ENCODE results near the gene TDRD3. TPM values are rescaled to one million over a fixed set of nuclear protein-coding genes. Genes with fewer than 3 reads are reported as not detected.
A peak's percentile ranks its signal among the peaks of the same experiment; 100 is the strongest.

Gene TDRD3
- polyA plus RNA-seq, 1 donor: 27.0 TPM

GRCh38 chr13:60572003-60572798, 175.2 kb downstream of the TDRD3 start:
- Histone ChIP-seq H3K4me1 (ENCODE audit: control insufficient read depth, insufficient read depth, low read length) (no peaks in the 10 kb centered on the region), H3K4me3 (ENCODE audit: low read length) (no peak overlapping the region), H3K27ac (ENCODE audit: low read length) (no peak overlapping the region), H3K36me3 (ENCODE audit: control insufficient read depth, insufficient read depth, low read length) (peaks cover 8% of the 10 kb centered on the region), H3K9me3 (ENCODE audit: control insufficient read depth, low read depth, low read length) (no peaks in the 10 kb centered on the region), H3K27me3 (ENCODE audit: control insufficient read depth, insufficient read depth, low read length) (no peaks in the 10 kb centered on the region)
- peak in 1 of 2 donors; percentile 10 for DNase-seq
- WGBS (ENCODE audit: insufficient coverage, low lambda C conversion rate): 100% methylated on average over 1 of the region's 5 CpGs

DNA sequence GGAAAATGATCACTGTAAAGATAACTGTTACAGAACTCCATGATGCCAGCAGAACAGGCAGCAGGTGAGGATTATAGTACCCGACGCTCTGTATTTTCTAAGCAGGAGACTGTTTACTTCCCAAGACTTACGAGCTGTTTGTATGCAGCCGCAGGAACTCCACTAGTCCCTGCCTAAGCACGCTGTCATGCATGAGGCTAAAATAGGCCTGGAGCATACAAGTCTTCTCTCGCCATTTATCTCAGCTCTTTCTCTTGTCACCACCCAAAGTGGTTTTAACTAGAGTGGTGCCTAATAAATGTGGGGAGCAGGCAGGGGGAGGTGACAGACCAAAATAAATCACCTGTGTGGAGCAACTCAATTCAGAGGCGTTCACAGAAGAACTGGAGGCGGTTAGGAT, 175.8 kb downstream of the TDRD3 start:
- H3K27ac ChIP-seq (ENCODE audit: low read length): no peak overlapping the region
- WGBS (ENCODE audit: insufficient coverage, low lambda C conversion rate): 100% methylated on average over 2 of the region's 8 CpGs
- no peaks in the 10 kb centered on the region for H3K27me3 ChIP-seq (ENCODE audit: control insufficient read depth, insufficient read depth, low read length)
- no peaks in the 10 kb centered on the region for H3K9me3 ChIP-seq (ENCODE audit: control insufficient read depth, low read depth, low read length)
- DNase-seq: no peak
- H3K36me3 ChIP-seq (ENCODE audit: control insufficient read depth, insufficient read depth, low read length): peaks cover 4% of the 10 kb centered on the region
- no peaks in the 10 kb centered on the region for H3K4me1 ChIP-seq (ENCODE audit: control insufficient read depth, insufficient read depth, low read length)
- no peak overlapping the region for H3K4me3 ChIP-seq (ENCODE audit: low read length)

DNA sequence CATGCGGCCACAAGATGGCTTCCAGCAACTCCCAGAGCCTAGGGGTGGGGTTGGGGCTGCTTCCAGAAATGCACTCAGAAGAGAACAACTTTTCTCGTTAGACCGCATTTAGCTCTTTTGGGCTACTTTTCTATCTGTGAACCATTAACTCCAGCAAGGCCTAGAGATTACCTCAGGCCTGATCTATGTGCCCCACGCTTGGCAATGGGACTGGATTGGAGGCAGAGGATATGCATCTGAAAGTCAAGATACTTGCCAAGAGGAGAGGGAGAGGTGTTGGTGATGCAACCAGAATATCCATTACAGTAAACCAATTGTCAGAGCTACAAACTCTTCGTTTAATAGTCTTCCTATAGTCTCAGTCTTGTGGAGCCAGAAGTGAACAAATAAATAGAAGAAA, 177.7 kb downstream of the TDRD3 start:
- Histone ChIP-seq H3K27me3 (ENCODE audit: control insufficient read depth, insufficient read depth, low read length) (no peaks in the 10 kb centered on the region), H3K4me3 (ENCODE audit: low read length) (no peak overlapping the region), H3K27ac (ENCODE audit: low read length) (no peak overlapping the region), H3K9me3 (ENCODE audit: control insufficient read depth, low read depth, low read length) (no peaks in the 10 kb centered on the region), H3K36me3 (ENCODE audit: control insufficient read depth, insufficient read depth, low read length) (no peaks in the 10 kb centered on the region), H3K4me1 (ENCODE audit: control insufficient read depth, insufficient read depth, low read length) (no peaks in the 10 kb centered on the region)
- DNase-seq: no peak
- 100% methylated on average over 1 of the region's 5 CpGs for WGBS (ENCODE audit: insufficient coverage, low lambda C conversion rate)

DNA sequence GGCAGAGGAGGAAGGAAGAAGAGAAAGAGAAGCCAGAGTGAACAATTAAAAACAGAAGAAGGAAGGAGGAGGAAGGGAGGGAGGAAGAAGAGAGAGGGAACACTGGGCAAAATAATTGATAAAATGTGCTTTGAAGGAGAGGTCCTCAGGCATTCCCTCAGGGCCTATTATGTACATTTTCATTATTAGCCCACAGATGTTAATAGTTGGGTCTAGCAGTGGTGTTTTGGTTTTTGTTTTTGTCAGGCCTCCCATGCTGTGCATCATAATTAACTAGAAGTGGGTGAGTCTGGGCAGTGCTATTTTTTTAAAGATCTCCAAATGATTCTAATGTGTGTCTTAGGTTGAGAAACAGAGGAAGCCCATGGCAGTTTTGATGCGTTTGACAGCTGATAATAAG, 178.1 kb downstream of the TDRD3 start:
- 100% methylated on average over 1 of the region's 1 CpG for WGBS (ENCODE audit: insufficient coverage, low lambda C conversion rate)
- no peaks in the 10 kb centered on the region for H3K9me3 ChIP-seq (ENCODE audit: control insufficient read depth, low read depth, low read length)

DNA sequence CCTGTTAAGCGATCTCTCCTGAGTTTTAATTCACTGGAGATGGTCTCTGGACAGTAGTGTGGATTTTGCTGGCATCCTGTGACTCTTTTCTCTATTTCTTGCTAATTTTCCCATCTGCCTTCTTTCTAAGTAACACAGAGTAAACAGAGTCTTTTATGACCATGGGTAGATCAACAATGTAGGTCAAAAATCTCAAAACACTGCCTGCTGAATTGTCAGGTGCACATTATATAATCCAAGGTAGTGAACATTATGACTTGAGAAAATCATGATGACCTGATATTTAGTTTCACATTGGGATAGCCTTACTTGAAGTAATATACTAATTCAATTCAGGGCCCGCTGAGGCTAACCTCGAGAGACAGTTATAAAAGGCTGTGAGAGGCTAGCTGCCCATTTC, 180.7 kb downstream of the TDRD3 start:
- Histone ChIP-seq H3K36me3 (ENCODE audit: control insufficient read depth, insufficient read depth, low read length) (no peaks in the 10 kb centered on the region), H3K27me3 (ENCODE audit: control insufficient read depth, insufficient read depth, low read length) (no peaks in the 10 kb centered on the region), H3K9me3 (ENCODE audit: control insufficient read depth, low read depth, low read length) (no peaks in the 10 kb centered on the region), H3K27ac (ENCODE audit: low read length) (no peak overlapping the region), H3K4me1 (ENCODE audit: control insufficient read depth, insufficient read depth, low read length) (no peaks in the 10 kb centered on the region), H3K4me3 (ENCODE audit: low read length) (no peak overlapping the region)
- no peak for DNase-seq
- WGBS (ENCODE audit: insufficient coverage, low lambda C conversion rate): no CpG with 5 or more reads among the region's 3 CpGs

More for the DNA sequence above, 178.1 kb downstream of the TDRD3 start:
- Histone ChIP-seq H3K4me1 (ENCODE audit: control insufficient read depth, insufficient read depth, low read length) (no peaks in the 10 kb centered on the region), H3K4me3 (ENCODE audit: low read length) (no peak overlapping the region), H3K36me3 (ENCODE audit: control insufficient read depth, insufficient read depth, low read length) (no peaks in the 10 kb centered on the region), H3K27ac (ENCODE audit: low read length) (no peak overlapping the region), H3K27me3 (ENCODE audit: control insufficient read depth, insufficient read depth, low read length) (no peaks in the 10 kb centered on the region)
- DNase-seq: no peak

- no peaks in the 10 kb centered on the region for H3K27me3 ChIP-seq (ENCODE audit: control insufficient read depth, insufficient read depth, low read length)
- peaks cover 5% of the 10 kb centered on the region for H3K9me3 ChIP-seq (ENCODE audit: control insufficient read depth, low read depth, low read length)
- no peak for DNase-seq
- WGBS (ENCODE audit: insufficient coverage, low lambda C conversion rate): 50% methylated on average over 2 of the region's 9 CpGs
- H3K36me3 ChIP-seq (ENCODE audit: control insufficient read depth, insufficient read depth, low read length): no peaks in the 10 kb centered on the region
- H3K27ac ChIP-seq (ENCODE audit: low read length): no peak overlapping the region
- no peak overlapping the region for H3K4me3 ChIP-seq (ENCODE audit: low read length)
- no peaks in the 10 kb centered on the region for H3K4me1 ChIP-seq (ENCODE audit: control insufficient read depth, insufficient read depth, low read length)
These were observed 186.3 kb downstream of the TDRD3 start for GRCh38 chr13:60583196-60583888.

- H3K4me1 ChIP-seq (ENCODE audit: control insufficient read depth, insufficient read depth, low read length): no peaks in the 10 kb centered on the region
- H3K27me3 ChIP-seq (ENCODE audit: control insufficient read depth, insufficient read depth, low read length): no peaks in the 10 kb centered on the region
- no peak overlapping the region for H3K27ac ChIP-seq (ENCODE audit: low read length)
- no peak overlapping the region for H3K4me3 ChIP-seq (ENCODE audit: low read length)
- H3K9me3 ChIP-seq (ENCODE audit: control insufficient read depth, low read depth, low read length): peaks cover 5% of the 10 kb centered on the region
- DNase-seq: no peak
- WGBS (ENCODE audit: insufficient coverage, low lambda C conversion rate): 92% methylated on average over 2 of the region's 15 CpGs
- H3K36me3 ChIP-seq (ENCODE audit: control insufficient read depth, insufficient read depth, low read length): no peaks in the 10 kb centered on the region
These were observed 187.1 kb downstream of the TDRD3 start for GRCh38 chr13:60583911-60584753.

DNA sequence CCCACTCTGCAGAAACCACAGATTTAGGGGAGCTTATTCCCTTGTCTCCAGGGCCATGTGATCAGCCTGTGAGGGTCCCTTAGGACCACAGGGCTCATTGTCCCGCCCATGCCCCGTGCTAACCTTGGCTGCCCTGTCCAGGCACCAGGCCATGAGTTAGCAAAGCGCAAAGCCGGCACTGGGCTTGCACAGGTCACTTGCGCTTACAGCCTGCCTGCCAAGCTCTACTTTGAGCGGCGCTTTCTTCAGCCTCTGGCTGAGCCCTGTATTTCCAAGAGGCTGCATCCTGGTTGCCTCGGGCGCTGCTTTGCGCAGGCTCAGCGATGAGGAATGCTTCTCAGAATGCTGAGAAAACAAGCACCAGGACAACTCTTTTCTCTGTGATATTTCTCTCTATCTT, 188.0 kb downstream of the TDRD3 start:
- 86% methylated on average over 4 of the region's 11 CpGs for WGBS (ENCODE audit: insufficient coverage, low lambda C conversion rate)
- Histone ChIP-seq H3K36me3 (ENCODE audit: control insufficient read depth, insufficient read depth, low read length) (no peaks in the 10 kb centered on the region), H3K27ac (ENCODE audit: low read length) (no peak overlapping the region), H3K9me3 (ENCODE audit: control insufficient read depth, low read depth, low read length) (peaks cover 5% of the 10 kb centered on the region), H3K4me3 (ENCODE audit: low read length) (no peak overlapping the region), H3K4me1 (ENCODE audit: control insufficient read depth, insufficient read depth, low read length) (no peaks in the 10 kb centered on the region), H3K27me3 (ENCODE audit: control insufficient read depth, insufficient read depth, low read length) (no peaks in the 10 kb centered on the region)
- DNase-seq: no peak

DNA sequence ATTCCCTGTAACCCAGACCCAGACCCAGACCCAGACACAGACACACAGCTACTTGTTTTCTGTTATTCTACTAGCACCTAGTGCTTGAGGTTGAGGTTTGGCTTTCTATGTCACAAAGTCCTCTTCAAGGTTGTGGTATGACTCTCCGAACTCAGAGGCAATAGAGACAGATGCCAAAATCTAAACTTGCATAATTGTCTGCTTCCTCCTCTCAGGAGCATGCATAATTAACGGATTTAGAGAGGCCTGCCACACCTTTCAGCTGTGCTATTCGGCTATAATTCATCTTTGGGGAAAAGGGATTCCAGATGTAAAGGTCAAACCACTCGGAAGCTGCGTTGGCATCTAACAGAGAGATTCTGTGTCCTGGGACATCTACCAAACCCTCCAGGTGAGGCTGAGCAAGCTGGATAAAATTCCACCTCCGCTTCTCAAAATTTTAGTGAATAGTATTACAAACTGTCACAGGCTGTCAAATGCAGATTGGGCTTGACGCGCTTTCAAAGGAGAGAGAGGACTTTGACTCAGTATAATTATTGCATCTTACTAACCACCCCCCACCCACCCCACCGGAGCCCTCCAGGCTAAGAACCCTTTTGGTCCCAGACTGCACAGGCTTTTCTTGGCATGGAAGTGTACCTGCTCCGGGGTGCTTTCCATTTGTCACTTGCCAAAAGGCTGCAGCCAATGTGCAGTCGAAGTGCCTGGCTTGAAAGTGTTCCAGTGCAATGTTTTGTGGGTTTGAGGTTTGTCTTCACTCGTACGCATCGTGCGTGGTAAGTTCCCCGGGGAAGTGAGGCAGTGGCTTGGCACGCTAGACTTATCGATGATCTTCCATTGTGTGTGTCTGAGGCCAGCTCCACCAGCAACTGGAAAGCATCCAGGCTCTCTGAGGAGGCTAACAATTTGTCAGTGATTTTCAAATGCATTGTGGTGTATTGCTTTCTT, 194.1 kb downstream of the TDRD3 start:
- no peaks in the 10 kb centered on the region for H3K27me3 ChIP-seq (ENCODE audit: control insufficient read depth, insufficient read depth, low read length)
- no peak overlapping the region for H3K4me3 ChIP-seq (ENCODE audit: low read length)
- H3K36me3 ChIP-seq (ENCODE audit: control insufficient read depth, insufficient read depth, low read length): no peaks in the 10 kb centered on the region
- H3K4me1 ChIP-seq (ENCODE audit: control insufficient read depth, insufficient read depth, low read length): no peaks in the 10 kb centered on the region
- no peak for DNase-seq
- no peak overlapping the region for H3K27ac ChIP-seq (ENCODE audit: low read length)
- H3K9me3 ChIP-seq (ENCODE audit: control insufficient read depth, low read depth, low read length): peaks cover 5% of the 10 kb centered on the region
- WGBS (ENCODE audit: insufficient coverage, low lambda C conversion rate): no CpG with 5 or more reads among the region's 18 CpGs
